ENCODE measurements around the gene GALK1. TPM values are rescaled to one million over a fixed set of nuclear protein-coding genes. Genes with fewer than 3 reads are reported as not detected.

GALK1 gene
- total RNA-seq, 1 experiment from 2014 or later, result 36.7 TPM

GRCh38 chr17:75754378-75755204, 10.4 kb downstream of the GALK1 start:
- H3K4me2 ChIP-seq (ENCODE audit: insufficient read depth, insufficient read length, low read length), result no peak overlapping the region
- H2BK12ac ChIP-seq (ENCODE audit: insufficient read length, low read depth, low read length), result no peak overlapping the region

More at GRCh38 chr17:75754378-75755204, 10.4 kb downstream of the GALK1 start:
- H2BK120ac ChIP-seq (ENCODE audit: low read depth, low read length, poor library complexity, severe bottlenecking), result no peak overlapping the region
- no peak for TF ChIP-seq CTCF (conservative IDR thresholded peaks at IDR 0.05)
- no peak overlapping the region for H3K18ac ChIP-seq (ENCODE audit: insufficient read length, low read depth, low read length)
- peaks cover 3% of the 10 kb centered on the region for H3K23me2 ChIP-seq (ENCODE audit: insufficient read length, low read depth, low read length, poor library complexity, severe bottlenecking)
- no peaks in the 10 kb centered on the region for H3K27me3 ChIP-seq (ENCODE audit: insufficient read depth, low read length)
- no peak for DNase-seq
- Mint-ChIP-seq H3K27me3 (ENCODE audit: low read depth) (peaks cover 12% of the 10 kb centered on the region), H3K9me3 (no peaks in the 10 kb centered on the region; a peak in 1 of 5 replicates), H3K4me3 (peak overlapping the region in 1 of 2 experiments; percentile 16; a peak in 3 of 5 replicates), H3K36me3 (ENCODE audit: insufficient read depth in 1 of 3, low read depth in 3 of 3) (peaks cover 0 to 2% (median 0%) of the 10 kb centered on the region in 3 experiments; a peak in 1 of 7 replicates), H3K27ac (peak overlapping the region in 1 of 3 experiments; percentile 49; a peak in 1 of 7 replicates), H3K4me1 (peaks cover 12 to 19% of the 10 kb centered on the region in 2 experiments)
- no peak overlapping the region for H4K91ac ChIP-seq (ENCODE audit: insufficient read length, low read depth, low read length)
- no peaks in the 10 kb centered on the region for H3K79me2 ChIP-seq (ENCODE audit: insufficient read depth, low read length)
- H3T11ph ChIP-seq (ENCODE audit: low read length), result no peak overlapping the region
- peak overlapping the region; percentile 71 for H4K8ac ChIP-seq (replicated peaks; ENCODE audit: insufficient read length, low read depth, low read length)
- no CpG with 5 or more reads among the region's 27 CpGs for WGBS (ENCODE audit: extremely low coverage, insufficient read length, low lambda C conversion rate)
- no peak overlapping the region for H2AK5ac ChIP-seq (ENCODE audit: insufficient read length, low read length)
- no peak overlapping the region for H3K14ac ChIP-seq (ENCODE audit: insufficient read depth, low read length)
- no peak overlapping the region for H2BK5ac ChIP-seq (ENCODE audit: insufficient read length, low read length)
- H3K4me1 ChIP-seq (ENCODE audit: insufficient read depth, low read length), result no peaks in the 10 kb centered on the region; the same call in 1 of the 2 replicates
- H3K9ac ChIP-seq (ENCODE audit: extremely low read depth, insufficient read length, low read length), result no peak overlapping the region
- no peak overlapping the region for H3K4ac ChIP-seq (ENCODE audit: low read depth, low read length)
- no peak overlapping the region for H2BK20ac ChIP-seq (ENCODE audit: low read depth, low read length, poor library complexity, severe bottlenecking)
- no peak overlapping the region for H3K23ac ChIP-seq (ENCODE audit: insufficient read length, low read depth, low read length)
- no peak overlapping the region for H2AFZ ChIP-seq (ENCODE audit: low read length)
- no peaks in the 10 kb centered on the region for H3K9me3 ChIP-seq (ENCODE audit: control insufficient read depth, low read depth, low read length)
- no peak overlapping the region for H3K27ac ChIP-seq (ENCODE audit: insufficient read length, low read depth, low read length)
- no peak overlapping the region for H2BK15ac ChIP-seq (ENCODE audit: low read depth, low read length)
- no peaks in the 10 kb centered on the region for H4K20me1 ChIP-seq (ENCODE audit: control insufficient read depth, insufficient read depth, insufficient read length)
- H3K56ac ChIP-seq (ENCODE audit: insufficient read length, low read depth, low read length), result no peak overlapping the region
- H4K5ac ChIP-seq (ENCODE audit: insufficient read length, low read depth, low read length), result no peak overlapping the region
- H3K79me1 ChIP-seq (ENCODE audit: insufficient read depth, low read depth, low read length, poor library complexity, severe bottlenecking), result no peaks in the 10 kb centered on the region
